SW 1271 (cell line): Measurements from ENCODE around the gene FAM131A.
"Not testable (repeated sequence)": the region's sequence is repeated elsewhere in the genome, so short reads cannot be mapped to it uniquely, and the experiment has no call there.

Experiments used
- DNase-seq, 2 experiments: peaks; one replicate each; lab custom pipeline; 2025; lab: John Stamatoyannopoulos, UW

The FAM131A gene

DNA sequence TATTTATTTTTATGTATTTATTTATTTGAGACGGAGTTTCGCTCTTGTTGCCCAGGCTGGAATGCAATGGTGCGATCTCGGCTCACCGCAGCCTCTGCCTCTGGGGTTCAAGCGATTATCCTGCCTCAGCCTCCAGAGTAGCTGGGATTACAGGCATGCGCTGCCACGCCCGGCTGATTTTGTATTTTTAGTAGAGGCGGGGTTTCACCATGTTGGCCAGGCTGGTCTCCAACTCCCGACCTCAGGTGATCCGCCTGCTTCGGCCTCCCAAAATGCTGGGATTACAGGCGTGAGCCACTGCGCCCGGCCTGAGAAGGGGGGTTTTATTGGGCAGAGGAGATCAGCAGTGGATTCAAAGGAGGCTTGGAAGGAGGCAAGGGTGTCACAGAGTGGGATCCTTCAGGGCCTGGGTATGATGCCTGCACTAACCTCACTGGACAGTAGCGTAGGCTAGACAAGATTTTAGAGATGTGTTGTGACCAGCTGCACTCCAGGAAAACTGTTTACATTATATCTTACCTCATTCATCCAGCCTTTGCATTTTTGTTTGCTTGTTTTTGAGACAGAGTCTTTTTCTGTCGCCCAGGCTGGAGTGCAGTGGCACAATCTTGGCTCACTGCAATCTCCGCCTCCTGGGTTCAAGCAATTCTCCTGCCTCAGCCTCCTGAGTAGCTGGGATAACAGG, 2.2 kb downstream of the FAM131A start:
- DNase-seq: not testable (repeated sequence)

GRCh38 chr3:184341925-184342324, 4.5 kb downstream of the FAM131A start:
- no peak for DNase-seq

GRCh38 chr3:184343200-184343876, 5.9 kb downstream of the FAM131A start:
- DNase-seq: no peak

- DNase-seq: no peak
Observed at GRCh38 chr3:184344579-184345316, 7.3 kb downstream of the FAM131A start.

GRCh38 chr3:184345317-184346144, 8.1 kb downstream of the FAM131A start:
- peak; percentile 53 to 82 for DNase-seq

DNA sequence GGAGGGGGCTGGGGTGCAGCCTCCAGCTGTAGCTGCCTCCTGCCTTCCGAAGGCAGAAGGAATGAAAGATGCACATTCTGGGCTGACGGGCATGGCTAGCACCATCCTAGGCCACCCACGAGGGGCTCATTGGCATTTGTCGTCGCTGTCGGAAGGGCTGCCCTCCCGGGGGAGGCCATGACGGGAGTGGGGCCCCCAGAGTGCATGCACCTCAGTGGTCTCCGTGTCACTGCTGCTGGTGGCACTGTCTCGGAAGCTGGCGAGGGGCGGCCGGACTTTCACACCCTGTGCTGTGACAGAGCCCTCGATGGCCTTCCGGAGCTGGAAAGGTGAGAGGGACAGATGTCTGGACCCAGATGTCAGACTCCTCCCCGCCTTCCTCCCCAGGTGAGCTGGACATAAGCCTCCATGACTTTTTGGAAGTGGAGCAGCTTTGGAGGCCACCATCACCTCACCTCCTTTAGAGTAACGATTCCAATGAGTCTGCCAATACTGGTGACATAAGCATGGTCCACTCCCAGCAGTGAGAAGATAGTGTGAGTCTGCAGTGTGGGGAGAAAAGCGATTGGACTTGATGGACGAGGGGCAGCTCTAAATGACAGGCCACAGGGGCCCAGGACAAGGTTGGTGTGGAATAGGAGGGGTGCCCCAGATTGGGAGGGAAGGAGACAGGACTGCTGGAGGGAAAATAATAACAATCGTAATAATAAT, 9.2 kb downstream of the FAM131A start:
- no peak for DNase-seq

GRCh38 chr3:184347321-184348056, 10.1 kb downstream of the FAM131A start:
- no peak for DNase-seq

DNA sequence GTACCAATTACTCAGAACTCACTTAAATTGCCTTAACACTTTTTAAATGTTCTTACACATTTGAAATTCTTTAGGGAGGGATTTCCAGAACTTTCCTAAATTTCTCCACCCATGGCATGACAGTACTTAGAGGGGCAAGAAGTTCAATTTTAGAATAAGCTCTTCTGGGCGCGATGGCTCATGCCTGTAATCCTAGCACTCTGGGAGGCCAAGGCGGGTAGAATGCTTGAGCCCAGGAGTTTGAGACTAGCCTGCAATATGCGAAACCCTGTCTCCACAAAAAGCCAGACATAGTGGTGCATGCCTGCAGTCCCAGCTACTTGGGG, 10.6 kb downstream of the FAM131A start:
- no peak for DNase-seq

DNA sequence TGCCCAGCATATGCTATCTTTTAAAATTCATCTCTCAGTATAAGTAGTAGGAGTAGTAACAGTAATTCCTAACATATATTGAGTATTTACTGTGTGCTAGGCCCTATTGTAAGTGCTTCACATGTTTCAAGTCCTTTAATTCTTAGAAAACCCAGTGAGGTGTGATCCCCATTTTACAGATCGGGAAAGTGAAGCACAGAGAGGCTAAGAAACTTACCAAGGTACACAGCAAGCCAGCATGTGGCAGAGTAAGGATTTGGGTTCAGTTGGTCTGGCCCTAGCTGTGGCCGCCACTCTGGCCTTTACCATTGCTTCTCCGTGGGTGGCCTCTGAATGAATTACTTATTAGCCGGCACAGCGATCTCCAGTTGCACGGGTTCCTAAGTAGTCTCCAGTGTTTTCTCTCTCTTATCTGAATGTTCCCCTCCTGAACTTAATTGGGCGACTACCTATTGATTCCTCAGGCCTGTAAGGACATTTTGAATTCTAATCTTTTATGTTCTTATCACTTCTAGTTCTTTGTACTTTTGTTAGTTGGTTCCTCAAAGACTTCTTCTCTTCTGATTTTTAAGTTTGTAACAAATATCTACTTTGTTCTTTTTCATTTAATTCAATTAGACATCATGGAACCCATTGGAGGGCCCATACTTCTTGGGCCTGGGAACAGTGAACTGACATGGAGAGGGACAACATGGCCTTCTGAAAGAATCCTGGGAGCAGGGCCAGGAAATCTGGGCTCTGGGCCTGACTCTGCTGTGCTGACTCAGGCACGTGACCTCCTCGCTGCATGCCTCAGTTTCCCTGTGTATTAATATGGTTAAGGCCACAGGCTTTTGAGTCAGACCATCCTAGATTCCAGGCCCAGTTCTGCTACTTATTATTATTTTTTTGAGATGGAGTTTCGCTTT, 12.4 kb downstream of the FAM131A start:
- DNase-seq: no peak

DNA sequence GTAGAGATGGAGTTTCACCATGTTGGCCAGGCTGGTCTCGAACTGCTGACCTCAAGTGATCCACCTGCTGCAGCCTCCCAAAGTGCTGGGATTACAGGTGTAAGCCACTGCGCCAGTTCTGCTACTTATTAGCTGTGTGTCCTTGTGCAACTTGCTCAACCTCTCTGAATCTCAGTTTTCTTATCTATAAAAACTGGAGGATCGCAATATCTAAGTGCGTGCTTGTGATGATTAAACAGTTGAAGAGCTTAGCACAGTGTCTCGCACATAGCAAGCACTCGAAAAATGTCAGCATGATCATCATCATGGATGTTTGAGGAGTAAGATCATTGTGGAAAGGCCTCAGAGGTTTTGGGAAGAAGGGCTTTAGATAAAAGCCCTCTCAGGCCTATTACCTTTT, 13.2 kb downstream of the FAM131A start:
- no peak for DNase-seq

DNA sequence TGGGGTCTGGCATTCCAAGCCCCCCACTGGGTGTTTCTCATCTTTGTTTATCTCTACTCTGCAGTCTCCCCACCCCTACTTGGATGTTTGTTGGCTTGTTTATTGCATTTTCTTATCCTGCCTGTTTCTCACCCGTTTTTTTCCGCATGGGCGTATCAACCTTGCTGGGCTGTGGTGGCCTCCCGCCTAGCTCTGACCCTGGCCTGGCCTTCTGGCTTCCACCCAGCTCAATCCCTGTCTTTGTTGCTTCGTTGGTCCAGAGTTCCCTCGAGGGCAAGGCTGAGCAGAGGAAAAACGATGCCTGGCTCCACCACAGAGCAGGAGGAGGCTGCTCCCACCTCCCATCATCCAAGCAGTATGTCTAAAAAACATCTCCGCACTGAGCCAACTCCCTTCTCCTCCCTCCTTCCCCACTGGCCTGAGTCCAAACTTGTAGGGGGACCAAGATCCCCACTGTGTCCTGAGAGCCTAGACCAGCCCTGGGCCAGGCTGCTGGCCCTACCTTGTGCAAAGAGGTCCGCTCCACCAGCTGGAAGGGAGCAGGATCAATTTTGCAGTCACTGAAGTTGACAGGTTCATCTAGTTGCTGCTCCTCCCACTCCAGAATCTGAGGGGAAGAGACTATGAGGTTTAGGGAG, 14.2 kb downstream of the FAM131A start:
- DNase-seq: no peak

GRCh38 chr3:184352149-184352785, 14.9 kb downstream of the FAM131A start:
- DNase-seq: no peak

DNA sequence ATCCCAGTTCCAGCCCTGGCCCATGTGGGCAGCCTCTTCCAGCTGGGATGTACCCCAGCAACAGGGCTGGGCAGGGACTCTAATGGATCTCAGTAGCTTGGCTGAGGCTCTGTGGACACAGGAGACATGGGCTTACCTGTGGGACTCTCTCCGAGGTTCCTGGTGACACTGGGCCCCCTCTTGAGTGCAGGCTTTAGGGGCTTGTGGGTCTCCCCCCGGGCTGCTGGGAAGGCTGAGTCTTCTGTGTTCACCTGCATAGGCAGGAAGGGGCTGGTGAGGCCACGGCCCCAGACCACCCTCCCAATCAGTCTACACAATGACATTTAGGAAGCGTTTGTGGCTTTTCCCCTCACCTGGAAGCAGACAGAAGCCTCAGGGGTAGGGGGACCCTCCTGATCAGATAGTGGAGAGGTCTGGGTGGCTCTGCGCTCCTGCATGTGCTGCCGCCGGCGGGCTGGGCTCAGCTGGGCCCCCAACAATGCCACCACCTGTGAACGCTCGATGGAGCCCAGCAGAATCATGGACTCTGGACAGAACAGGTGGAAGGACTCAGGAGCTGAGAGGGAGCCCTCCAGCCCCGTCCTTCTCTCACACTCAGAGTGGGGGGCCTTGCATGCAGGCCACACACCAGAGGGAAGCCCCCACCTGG, 15.6 kb downstream of the FAM131A start:
- no peak for DNase-seq

DNA sequence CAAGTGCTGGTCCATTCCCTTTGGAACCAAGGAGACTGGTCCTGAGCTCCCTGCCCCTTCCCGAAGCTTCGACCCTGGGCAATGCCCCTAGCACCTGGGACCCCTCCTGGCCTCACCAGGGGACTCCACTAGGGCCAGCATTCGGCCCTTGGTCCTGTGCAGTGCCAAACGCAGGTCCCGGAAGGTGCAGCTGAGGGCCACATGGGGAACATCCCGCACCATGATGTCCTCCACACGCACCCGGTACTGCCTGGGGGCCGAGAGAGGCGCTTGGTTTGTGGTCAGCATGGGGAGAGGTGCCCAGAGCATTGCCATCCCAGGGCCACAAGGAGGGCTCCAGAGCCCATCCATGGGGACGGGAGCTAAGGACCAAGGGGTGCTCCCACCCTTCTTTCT, 16.1 kb downstream of the FAM131A start:
- DNase-seq: no peak

DNA sequence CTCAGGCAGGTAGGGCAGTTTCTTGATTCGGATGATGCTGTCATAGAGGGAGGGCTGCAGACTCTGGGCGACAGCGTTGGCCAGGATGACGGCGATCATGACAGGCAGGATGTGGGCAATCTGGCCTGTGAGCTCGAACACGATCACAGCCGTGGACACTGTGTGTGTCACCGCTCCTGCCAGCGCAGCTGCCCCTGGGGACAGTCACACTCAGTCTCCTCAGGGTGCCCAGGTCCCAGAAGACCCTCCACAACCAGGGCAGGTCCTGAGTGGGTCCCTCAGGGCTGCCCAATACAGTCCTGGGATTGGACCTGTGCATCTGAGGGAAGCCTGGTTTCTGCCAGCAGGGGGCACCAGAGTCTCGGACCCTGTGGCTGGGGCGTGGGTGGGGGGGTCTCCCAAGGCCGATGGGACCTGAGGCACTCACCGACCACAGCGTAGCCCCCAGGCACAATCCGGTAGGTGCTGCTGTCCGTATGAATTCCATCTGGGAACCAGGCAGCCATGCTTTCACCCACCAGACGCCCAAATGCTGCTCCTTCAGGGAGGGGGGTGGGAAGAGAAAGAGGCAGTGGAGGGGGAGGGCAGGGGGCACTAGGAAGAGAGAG, 16.8 kb downstream of the FAM131A start:
- DNase-seq: peak in 1 of 2 experiments; percentile 8

DNA sequence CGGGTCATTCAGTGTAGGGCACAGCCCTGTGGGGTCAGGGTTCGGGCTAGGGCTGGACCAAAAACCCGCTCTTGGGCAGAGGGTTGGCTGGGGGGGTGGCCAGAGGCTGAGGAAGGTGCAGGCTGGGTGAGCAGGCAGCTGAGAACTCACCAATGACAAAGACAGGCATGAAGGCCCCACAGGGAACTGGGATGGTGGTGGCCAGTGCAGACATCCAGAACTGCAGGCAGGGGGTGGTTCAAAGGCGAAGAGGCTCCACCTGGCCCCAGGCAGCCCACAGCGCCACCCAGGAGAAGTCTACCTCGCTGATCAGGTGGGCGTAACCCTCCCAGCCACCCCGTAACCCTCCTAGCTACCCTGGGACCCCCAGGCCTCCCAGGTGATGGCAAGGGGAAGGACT, 17.4 kb downstream of the FAM131A start:
- DNase-seq: no peak

GRCh38 chr3:184355261-184356040, 18.1 kb downstream of the FAM131A start:
- no peak for DNase-seq
